ENCODE results near the gene SMC5.

GRCh38 chr9:70262948-70263347, 4.2 kb downstream of the SMC5 start:
- TF ChIP-seq CTCF (conservative IDR thresholded peaks at IDR 0.05) (no peak), EZH2 (IDR thresholded peaks at IDR 0.05; ENCODE audit: low read depth) (no peak)
